ENCODE results near the gene CELF4. TPM values are rescaled to one million over a fixed set of nuclear protein-coding genes. Genes with fewer than 3 reads are reported as not detected.

Gene CELF4
- total and polyA plus RNA-seq, 2 of the 4 experiments (the other 2 are of a cell fraction), result not detected

DNA sequence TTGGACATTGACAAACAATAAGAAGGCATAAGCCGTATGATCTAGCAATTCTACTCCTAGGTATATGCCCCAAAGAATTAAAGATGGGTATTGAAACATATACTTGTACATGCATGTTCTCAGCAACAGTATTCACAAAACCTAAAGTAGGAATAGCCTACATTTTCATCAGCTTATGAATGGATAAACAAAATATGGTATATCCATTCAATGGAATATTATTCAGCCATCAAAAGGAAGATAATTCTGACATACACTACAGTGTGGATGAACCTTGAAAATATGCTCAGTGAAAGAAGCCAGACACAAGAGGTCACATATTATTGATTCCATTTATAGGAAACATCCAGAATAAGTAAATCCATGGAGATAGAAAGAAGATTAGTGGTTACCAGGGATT, 56.0 kb downstream of the CELF4 start:
- WGBS, 2 experiments (ENCODE audit: extremely low coverage in 2 of 2, insufficient read length in 1 of 2), result no CpG with 5 or more reads among the region's 1 CpG
- no peaks in the 10 kb centered on the region for H3K79me1 ChIP-seq (ENCODE audit: low read depth in 1 of 2, low read length in 2 of 2)
- H3K23ac ChIP-seq (ENCODE audit: low read depth, low read length), result no peak overlapping the region
- no peak overlapping the region for H4K91ac ChIP-seq (ENCODE audit: insufficient read depth, low read depth, low read length)
- intact Hi-C loops (cut with micrococcal nuclease) (no loop called here), in situ Hi-C loops (cut with MboI; ENCODE audit: low sequenced_read_pairs) (no loop called here), dilution Hi-C loops (cut with HindIII; ENCODE audit: low sequenced_read_pairs, unreplicated experiment) (no loop called here)
- H2AFZ ChIP-seq (replicated peaks; ENCODE audit: low read length, poor library complexity), result no peak overlapping the region
- no peak overlapping the region for H2BK5ac ChIP-seq (ENCODE audit: low read depth, low read length, poor library complexity, severe bottlenecking)
- no peak overlapping the region for H2BK15ac ChIP-seq (ENCODE audit: low read depth, low read length)
- no peak overlapping the region for H2AK9ac ChIP-seq (replicated peaks; ENCODE audit: low read depth, low read length, poor library complexity)
- H3K4me1 ChIP-seq (ENCODE audit: control insufficient read depth, insufficient read depth, low read length), result no peaks in the 10 kb centered on the region
- H3K9me1 ChIP-seq (ENCODE audit: insufficient read depth, low read length), result no peaks in the 10 kb centered on the region
- H4K8ac ChIP-seq (ENCODE audit: low read depth in 2 of 2, low read length in 2 of 2), result no peak overlapping the region
- H3K4me3 ChIP-seq (ENCODE audit: insufficient read depth, low read depth, low read length), result no peak overlapping the region
- no peak overlapping the region for H4K5ac ChIP-seq (ENCODE audit: low read depth, low read length)
- no peak overlapping the region for H3K4me2 ChIP-seq (ENCODE audit: low read depth, low read length)
- H3K27ac ChIP-seq (ENCODE audit: insufficient read depth, low read length), result no peak overlapping the region
- H2BK120ac ChIP-seq (ENCODE audit: low read depth, low read length), result no peak overlapping the region
- H4K20me1 ChIP-seq (ENCODE audit: insufficient read depth, low read length), result no peaks in the 10 kb centered on the region
- no TSS peak for BruUV-seq (replicated peaks)
- H3K56ac ChIP-seq (ENCODE audit: extremely low read depth, insufficient read depth, low read length), result no peak overlapping the region
- no peak for ATAC-seq (ENCODE audit: low read depth)
- H3K4ac ChIP-seq (ENCODE audit: low read depth, low read length), result no peak overlapping the region
- no peaks in the 10 kb centered on the region for H3K9me3 ChIP-seq (ENCODE audit: control insufficient read depth, insufficient read depth, low read length)
- TF ChIP-seq MAZ (IDR thresholded peaks at IDR 0.05; ENCODE audit: borderline replicate concordance, low read depth, low read length), result no peak
- H3K9ac ChIP-seq (ENCODE audit: low read depth, low read length), result no peak overlapping the region
- H3K36me3 ChIP-seq (ENCODE audit: control insufficient read depth, insufficient read depth, low read length), result no peaks in the 10 kb centered on the region
- CTCF ChIA-PET, result no interaction called here
- H3K18ac ChIP-seq (ENCODE audit: low read depth, low read length), result no peak overlapping the region
- POLR2A ChIA-PET (ENCODE audit: unreplicated experiment), result no interaction called here
- no peak overlapping the region for H2BK20ac ChIP-seq (ENCODE audit: low read depth, low read length)
- no peak for DNase-seq
- H3K14ac ChIP-seq (replicated peaks; ENCODE audit: low read depth, low read length), result no peak overlapping the region
- H2AK5ac ChIP-seq (ENCODE audit: low read depth, low read length), result no peak overlapping the region
- H3K27me3 ChIP-seq (ENCODE audit: control insufficient read depth, insufficient read depth, low read length), result no peaks in the 10 kb centered on the region; the same call in 1 of the 2 replicates
